Activated CD8-positive, alpha-beta memory T cell treated with anti-CD3 and anti-CD28 coated beads for 1 hour (primary cell): Measurements from ENCODE around the gene RALGPS1.

Source experiments
- DNase-seq, 2 donors: peaks; one replicate each; pipeline ENCODE4 v3.0.0-alpha.2; 2020; ENCODE audit warnings: low read depth in 1 of 2; ENCODE audit errors: extremely low read depth in 1 of 2

RALGPS1 gene

DNA sequence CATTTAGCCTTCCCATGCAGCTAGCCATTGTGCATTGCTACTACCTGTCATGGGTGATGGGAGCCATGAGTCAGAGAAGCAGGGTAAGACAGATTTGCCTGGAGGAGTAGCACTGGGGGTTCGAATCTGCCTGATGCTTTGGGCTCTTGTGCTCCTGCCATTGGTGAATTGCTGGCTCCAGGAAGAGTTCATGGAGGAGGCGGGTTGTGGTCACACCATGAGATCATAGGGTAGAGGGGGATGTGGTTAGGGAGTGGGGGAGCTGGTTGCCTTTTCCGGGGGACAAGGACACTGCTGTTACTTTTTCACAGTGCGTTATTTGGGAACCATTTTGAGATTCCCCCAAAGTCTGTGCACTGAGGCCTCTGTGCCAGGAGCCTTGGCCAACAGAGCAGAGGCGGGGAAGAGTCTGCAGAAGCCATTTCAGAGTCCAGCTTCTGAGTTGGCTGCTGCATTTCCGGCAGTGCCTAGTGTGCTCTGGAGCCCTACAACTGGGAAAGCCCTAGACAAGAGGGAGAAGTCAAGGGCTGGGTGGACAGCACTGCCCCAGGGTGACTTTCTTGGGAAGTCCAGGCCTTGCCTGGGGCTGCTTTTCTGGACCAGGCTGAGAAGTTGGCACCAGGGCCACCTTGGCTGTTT, 201.6 kb downstream of the RALGPS1 start:
- DNase-seq: no peak

DNA sequence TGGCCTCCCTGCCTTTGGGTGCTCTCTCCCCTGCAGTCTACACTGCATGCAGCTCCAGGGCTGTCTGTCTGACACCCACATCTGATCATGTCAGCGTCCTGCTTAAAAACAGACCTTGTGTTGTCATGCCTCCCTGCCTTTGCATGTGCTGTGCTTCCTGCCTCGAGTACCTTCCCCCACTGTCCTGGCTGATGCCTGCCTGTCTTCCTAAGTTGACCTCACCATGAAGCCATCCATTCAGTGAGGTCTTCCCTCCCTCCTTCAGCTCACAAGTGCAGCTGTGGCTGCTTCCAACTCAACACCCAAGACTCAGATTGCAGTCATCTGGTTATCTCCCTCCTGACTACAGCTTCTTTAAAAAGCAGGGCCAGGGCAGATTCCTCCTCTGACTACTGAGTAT, 202.4 kb downstream of the RALGPS1 start:
- no peak for DNase-seq

DNA sequence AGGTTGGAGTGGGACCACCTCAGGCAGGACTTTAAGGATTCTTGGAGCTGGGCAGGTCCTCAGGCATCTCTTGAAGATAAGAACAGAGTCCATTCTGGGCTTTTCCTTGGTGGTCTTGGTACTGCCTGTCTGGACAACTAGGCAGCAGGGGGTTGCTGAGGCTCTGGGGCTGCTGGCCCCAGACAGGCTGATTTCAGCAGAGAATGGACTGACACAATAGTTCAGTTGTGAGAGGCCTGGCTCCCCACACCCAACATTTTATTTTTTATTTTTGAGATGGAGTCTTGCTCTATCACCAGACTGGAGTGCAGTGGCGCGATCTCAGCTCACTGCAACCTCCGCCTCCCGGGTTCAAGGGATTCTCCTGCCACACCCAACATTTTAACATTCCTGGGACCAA, 203.2 kb downstream of the RALGPS1 start:
- DNase-seq: no peak

DNA sequence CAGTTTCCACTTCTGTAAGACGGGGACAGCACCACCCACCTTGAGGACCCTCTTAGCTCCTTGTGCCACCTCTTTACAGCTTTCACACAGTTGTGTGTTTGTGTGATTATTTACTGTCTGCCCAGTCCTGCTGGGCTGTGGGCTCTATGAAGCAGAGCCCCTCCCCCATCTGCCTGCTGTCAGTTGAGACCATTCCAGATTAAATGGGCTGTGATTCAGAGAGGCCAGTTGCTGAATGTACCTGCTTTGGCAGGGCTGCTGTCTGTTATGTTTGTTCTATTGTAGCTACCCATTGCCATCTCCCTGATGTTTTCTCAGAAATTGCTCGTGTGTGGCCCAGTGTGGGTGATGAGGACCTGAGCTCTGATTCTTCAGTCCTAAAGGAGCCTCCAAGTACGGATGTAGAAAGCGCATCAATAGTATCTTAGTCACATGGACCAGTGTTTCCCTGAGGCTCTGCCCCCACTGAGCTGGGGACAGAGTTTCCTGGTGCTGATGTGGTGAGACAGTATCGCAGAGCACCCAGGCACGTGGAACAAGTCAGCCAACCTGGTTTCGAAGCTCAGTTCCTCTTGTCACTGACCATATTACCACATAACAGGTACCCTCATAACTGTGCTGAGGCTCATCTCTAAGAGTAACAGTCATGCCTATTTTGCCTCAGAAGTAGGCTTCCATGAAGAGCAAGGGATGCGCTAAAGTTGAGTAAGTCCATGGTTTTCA, 204.2 kb downstream of the RALGPS1 start:
- no peak for DNase-seq

DNA sequence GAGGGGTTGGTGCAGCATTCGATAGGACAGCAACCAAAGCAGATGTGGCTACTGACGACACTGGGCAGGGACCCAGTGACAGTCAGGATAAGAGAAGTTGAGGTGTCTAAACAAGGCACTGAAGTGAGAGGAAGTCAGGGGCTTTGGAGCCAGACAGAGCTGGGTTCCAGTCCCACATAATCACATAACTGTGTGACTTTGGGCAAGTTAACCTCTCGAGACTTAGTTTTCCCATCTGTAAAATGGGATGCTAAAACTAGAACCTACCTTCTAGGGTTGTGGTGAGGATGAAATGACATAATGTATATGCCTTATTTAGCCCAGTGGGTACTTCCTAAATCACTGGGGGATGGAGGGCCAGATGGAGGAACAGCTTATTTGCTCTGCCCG, 204.7 kb downstream of the RALGPS1 start:
- DNase-seq: no peak

DNA sequence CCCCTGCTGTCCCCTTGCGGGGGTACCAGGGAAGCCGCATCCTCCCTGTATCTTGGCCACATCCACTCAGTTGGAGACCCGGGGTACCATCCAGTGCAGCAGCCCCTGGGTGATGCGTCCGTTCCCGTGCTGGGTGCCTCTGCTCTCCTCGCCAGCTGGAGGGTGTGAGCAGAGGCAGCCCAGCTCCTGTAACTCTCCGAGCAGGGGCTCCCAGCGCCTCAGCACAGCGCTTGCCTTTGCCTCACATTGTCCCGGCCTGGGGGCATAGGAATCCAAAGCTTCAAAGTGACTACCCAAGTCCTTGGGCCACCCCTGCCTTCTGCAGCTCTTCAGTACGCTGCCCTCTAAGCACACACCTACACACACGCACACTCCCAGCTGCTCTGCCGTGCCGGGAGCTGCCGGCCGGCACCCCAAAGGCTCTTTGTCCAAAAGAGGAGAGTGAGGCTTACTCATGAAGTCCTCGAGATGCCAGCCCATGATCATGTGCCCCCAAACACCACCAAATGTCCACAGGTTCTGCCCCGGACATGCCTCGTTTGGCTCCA, 207.1 kb downstream of the RALGPS1 start:
- DNase-seq: no peak

DNA sequence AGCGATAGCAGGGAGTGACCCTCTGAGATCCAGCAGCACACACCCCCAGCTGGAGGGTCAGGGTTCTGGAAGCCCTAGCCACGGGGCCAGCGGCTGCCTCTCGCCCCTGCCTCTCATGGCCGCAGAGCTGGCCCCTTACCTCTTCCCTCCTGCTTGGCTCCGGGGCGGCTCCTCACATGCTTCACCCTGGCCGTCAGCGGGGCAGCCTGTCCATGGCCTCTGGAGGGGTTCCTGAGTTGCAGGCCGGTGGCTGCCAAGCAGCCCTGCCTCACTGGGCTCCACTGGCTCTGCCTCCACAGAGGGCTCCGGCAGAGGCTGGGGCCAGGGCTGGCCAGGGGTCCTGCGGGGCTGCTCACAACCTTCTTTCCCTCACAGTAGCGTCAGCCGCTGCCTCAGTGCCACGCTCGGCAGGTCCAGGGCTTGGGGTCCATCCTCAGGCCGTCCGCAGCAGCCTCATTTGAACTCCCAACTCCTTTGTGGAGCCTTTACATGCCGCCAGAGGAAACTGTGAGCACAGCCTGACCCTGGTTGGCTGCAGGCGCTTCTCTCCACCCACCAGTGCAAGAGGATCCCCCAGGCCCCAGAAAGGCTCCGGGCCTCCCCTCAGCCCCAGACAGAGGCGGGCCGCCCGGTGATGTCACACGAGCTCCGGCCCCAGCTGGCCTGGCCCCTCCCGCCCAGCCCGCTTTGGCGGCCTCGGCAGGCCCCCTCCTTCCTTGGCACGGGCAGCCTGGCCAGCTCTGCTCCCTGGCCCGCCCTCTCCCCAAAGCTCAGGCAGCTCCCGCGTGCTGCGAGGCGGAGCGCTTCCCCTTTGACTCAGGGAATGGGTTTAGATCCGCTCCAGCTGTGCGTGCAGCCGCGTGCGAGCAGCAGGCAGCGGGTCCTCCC, 207.8 kb downstream of the RALGPS1 start, which contains the start of gene ANGPTL2:
TSS of gene ANGPTL2 (minus strand) at position 460 of the 888 bp plus-strand sequence. CDS start 13,904 bp downstream, outside the sequence.
- no peak for DNase-seq

DNA sequence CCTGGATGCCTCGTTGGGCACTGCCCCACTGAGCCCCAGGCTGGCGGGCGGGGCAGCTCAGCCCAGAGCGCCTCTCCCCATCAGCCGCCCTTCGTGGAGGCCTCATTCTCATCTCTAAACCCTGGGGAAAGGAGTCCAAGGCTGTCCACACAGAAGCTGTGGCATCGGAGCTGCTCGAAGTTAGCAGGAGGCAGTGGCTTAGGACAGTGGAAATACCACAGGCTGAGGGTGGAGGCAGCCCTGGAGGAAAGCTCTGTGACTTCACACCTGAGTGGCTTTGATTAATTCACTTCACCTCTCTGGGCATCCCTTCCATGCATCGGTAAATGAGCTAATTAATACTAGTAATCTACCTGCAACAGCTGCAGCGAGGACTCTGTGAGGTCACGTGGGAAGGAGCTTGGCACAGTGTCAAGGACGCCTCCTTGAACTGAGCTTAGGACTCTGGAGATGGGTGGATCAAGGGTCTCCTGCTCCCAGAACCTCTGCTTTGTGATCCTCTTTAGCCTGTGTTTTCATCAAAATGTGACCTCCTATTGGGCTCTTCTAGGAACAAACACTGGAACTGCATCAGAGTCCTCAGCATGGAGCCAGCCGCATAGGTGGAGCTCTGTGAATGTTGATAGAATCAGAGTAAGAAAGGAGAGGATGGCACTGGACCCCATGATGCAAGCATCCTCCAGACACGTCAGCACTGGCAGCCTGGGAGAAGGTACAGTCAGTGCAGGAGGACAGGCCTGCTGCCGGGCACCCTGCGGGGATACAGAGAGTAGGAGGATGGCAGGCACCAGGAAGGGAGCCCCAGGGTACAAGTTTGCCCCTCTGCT, 208.7 kb downstream of the RALGPS1 start:
- DNase-seq: no peak

DNA sequence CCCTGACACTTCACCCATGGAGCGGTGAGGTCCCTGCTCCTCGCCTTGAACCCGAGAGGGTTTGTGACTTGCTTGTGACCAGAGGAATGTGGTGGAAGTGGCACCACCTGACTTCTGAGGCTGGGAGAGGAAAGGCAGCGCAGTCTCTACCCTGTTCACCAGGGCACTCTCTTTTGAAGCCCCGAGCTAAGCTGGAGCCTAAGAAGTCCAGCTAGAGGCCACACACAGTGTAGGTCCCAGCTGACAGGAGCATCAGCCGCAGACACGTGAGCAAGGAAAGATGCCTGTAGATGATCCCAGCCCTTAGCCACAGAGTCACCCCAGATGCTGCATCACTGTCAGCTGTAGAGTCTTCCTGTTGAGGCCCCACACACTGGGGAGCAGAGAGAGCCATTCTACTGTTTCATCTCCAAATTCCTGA, 209.5 kb downstream of the RALGPS1 start:
- DNase-seq: no peak

DNA sequence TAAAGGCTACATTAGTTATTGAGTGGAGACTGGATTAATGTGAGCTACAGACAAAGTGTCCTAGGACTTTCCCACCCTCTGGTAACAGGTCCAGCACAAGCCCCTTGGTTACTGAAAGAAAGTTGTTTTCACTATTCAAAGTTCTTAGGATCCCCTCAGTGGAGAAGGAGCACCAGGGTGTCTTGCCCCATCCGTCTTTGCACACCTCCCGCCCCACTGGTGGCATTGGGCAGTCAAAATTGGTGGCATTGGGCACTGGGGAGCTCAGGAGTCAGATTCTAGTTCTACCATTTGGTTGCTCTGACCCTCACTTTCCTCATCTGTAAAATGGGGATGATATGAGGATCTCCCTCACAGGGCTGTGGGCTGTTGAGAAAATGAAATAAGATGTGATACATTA, 210.2 kb downstream of the RALGPS1 start:
- no peak for DNase-seq

DNA sequence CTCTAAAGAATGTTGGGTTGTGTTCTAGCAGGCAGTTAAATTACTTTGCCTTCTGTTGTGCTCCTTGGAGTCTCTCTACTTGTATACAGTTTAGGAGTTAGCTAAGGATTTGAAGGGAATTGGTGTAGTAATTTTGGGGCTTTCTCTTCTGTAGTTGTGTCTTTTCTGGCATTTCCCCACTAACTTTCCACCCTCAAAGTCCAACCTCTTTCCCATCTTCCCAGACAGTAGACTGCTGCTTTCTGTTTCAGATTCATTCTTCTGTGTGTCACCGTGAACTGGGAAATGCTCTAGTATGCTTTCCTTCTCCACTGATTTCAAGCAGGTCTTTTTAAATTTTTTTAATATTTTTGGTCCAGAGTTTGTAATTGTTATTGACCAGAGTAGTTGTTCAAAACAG, 212.4 kb downstream of the RALGPS1 start:
- DNase-seq: no peak

DNA sequence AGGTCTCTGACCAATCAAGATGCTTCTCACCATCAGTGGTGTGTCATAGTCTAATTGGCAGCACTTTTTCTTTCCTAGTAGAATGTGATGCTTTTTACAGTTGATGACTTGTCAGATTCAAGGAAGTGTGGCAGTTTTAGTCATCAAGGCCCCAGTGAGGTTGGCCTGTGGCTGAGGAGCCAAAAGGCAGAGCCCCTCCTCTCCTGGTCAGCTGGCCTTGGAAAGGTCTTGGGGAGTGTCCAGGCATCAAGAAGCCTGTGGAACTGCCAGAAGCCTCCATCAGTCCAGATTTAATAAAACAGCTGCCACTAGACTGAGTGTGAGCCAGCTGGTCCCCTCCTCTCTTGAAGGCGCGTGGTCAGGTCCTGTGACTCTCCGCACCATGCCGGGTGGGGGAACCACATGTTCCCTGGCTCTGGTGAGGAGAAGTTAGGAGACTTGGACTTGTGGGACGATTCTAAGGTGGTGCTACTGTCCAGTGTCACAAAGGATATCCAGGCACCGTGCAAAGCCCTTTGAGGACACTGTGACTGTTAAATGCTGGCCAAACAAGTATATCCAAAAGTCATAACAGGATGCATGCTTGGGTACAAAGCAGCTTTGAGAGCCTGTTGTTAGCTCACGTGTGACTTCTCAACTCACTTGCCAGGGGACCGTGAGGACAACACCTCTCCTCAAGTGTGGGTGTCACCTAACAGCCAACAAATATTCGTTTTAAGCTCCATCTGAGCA, 213.9 kb downstream of the RALGPS1 start:
- DNase-seq: no peak

DNA sequence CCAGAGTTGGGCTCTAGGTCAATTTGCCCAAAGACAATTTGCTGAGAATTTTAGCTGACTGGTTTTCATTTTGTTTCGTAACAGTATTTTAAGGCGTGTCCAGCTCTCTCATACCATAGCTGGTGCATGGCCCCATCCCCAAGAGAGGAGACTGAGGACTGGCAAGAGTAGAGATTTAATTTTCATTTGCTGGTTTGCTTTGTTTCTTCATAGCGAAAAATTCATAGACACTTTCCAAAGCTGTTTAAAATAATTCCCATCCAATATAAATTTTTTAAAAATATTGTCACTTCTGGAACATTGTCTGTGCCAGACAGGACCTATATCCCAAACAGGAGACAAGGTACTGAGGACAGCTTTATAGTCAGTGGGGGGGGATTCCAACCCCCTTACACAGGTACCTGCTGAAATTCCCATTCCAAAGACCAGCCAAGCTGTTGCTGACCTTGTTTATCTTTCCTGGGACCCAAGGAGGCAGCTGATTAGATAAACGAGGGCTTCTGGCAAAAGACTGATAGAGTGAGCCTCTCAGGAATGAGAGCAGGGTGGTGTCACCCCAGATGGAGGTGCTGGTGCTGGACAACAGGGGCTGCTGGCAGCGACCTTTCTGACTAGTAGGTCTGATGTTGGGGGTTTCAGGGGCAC, 214.6 kb downstream of the RALGPS1 start:
- DNase-seq: no peak

DNA sequence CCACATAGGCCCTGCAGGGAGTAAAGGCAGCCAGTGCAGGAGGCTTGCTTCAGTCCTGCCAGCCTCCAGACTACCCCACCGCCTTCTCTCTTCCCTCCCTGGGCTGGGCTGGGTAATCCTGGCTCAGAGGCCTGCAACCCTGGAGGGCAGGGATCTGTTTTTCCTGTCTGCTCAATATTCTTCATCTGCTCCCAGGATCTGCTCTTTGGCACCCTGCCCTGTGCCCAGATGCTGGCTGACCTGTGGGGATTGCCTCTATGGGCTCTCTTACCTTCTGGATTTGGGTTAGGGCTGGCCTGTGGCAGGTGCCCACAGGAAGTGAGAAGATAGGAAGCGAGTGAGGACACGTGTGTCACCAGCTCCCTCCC, 215.1 kb downstream of the RALGPS1 start:
- DNase-seq: no peak

DNA sequence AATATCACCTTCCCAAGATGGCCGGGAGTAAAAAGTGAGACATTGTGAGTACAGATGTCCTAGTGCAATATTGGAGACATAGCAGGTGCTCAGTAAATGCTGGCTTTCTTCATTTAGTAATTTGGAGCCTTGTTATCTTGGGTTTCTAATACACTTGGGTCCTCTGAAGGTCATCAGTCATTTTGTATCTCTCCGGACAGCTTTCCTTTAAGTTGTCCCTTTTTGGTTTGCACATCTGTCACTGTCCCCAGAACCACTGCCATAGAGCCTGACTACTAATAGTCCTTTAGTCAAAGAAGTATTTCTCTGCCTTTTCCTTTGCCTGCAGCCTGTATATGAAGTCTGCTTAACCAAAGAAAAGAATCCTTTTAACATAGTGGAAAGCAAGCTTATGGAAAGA, 215.7 kb downstream of the RALGPS1 start:
- no peak for DNase-seq

DNA sequence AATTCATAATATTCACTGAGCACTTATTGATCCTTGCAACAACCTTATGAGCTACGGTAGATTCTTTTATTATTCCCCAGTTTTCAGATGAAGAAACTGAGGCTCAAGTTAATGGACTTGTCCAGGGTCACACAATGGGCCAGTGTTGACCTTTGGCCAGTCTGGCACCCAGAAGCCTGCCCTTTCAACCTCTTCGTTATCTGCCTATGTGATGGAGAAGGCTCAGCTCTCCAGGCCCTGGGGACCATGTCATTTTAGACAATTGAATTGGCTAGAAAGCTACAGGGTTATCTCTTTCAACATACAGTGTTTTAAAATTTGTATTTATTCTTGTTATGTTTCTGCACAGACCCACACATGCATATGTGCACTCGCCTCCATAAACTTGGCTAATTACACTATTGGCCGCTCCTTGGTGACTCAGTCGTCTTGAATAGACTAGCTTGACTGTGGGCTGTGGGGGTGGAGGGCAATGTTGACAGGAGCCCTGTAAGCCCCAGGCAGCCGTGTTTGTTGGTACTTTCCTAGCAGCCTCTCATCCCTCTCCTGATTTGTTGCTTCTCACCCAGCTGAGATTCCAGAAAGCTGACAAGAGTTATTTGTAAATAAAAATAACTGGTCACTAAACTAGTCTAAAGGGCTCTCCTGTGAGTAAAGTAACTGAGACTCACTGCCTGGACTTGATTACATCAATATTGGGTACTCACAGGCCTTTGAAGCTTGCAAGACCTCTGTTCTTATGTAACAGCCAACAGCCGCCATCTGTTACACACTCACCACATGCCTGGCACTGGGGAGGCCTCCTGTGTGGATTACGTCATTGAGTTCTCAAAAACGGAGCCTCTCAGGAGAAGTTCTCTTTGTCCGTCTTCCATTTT, 216.3 kb downstream of the RALGPS1 start:
- DNase-seq: no peak

DNA sequence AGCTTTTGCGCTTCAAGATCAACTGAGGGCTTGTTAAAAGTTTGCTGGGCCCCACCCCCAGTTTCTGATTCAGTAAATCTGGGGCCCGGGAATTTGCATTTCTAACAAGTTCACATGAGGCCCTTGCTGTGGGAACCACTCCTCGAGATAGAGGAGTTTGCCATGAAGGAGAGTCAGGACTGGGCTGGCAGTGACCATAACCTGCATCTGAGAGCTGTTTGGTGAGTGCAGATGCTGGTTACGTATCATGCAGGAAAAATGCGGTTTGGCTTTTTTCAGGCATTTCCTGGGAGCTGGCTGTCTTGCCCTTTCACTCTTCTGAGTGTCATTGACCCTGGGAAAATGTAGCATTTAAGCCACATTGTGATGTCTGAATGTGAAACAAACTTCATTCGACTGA, 217.3 kb downstream of the RALGPS1 start:
- DNase-seq: no peak

DNA sequence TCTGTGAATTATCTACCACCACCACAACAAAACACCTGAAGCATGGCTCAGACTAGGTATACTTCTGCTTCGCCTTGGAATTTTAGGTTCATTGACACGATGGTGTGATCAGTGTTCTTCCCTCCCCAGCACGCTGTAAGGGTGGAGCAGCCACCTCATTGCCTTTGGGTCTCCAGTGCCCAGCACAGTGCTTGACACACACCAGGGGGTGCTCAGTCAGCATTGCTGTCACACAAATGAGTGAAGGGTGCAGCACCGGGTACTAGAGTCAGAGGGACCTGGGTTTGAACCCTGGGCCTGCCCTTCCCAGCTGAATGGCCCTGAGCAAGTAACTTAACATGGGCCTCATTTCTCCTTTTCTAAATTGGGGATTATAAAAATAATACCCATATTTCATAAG, 217.8 kb downstream of the RALGPS1 start:
- no peak for DNase-seq
